Measurements from ENCODE around the gene BTF3.
"Not testable (repeated sequence)": the region's sequence is repeated elsewhere in the genome, so short reads cannot be mapped to it uniquely, and the experiment has no call there.

Gene BTF3

DNA sequence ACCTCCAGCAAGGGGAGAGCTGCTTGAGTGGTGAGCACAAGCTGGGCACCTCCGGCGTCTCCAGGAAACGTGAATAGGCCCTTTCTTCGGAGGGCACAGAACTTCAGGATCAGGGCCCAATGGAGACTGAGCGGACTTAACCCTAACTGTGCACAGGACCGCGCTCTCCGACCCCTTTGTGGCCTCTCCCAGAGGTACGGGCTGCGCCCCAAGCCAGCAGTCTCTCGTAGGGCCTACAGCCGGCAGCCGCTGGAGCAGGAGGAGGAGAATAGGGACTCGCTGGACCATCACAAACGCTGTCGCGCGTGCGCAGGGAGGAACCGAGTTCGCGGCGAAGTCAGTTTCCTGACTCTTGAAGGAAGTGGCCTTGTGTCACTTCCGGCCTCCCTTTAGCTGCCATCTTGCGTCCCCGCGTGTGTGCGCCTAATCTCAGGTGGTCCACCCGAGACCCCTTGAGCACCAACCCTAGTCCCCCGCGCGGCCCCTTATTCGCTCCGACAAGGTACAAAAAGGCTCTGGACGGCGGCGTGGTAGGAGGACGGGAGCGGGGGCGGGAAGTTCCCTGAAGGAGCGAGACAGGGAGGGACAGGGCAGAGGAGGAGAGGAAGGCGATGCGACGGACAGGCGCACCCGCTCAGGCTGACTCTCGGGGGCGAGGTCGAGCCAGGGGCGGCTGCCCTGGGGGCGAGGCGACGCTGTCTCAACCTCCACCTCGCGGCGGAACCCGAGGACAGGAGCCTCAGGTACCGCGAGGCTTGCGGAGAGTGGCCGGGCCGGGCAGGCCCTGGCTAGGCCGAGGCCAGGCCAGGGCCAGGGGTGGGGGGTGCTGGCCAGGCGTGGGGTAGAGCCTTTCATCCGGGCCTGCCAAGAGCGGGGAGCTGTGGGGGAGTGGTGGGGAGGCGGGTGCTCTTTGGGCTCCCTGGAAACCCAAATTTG, at the start of gene BTF3:
Gene BTF3, plus strand, starts transcription at position 386 of the 936 bp plus-strand sequence. Its CDS starts 226 bp downstream, at position 612.
- DNase-seq (ENCODE audit: low read depth in 2 of 3, low spot score in 1 of 3): peak; percentile 78 to 90 (median 90)

DNA sequence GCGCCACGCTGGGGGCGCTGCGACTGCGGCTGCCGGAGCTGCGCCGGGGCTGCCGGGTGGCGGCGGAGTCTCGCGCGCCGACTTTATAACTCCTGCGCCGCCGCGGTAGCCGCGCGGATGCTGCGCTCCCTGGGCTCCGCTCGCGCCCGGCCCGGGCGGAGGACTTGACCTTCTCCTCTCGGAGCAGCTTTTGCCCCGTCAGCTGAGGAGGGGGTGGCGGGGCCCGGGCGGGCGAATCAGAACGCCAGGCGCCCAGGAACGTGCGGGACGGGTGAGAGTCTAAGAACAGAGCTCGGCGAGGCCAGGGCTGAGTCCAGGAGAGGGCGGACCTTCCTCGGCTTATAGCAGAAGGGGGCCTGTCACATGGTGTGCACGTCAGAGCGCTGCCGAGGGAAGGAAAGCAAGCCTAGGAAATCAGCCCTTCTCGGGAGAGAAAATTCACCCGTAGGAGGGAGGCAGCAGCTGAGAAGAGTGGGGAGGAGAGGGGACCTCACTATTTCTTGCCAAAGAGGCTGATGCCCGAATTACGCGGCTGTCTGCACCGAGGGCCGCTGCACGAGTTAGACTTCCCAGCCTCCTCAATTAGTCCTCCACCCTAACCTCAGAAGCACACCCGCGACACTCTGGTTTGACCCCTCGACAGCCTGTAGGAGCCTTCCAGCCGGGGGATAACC, 49.6 kb upstream of the BTF3 start, which contains the start of gene FOXD1:
Gene FOXD1, minus strand, starts transcription at position 315 of the 674 bp plus-strand sequence. CDS start 415 bp downstream, outside the sequence.
- no peak for DNase-seq (ENCODE audit: low read depth in 2 of 3, low spot score in 1 of 3)

DNA sequence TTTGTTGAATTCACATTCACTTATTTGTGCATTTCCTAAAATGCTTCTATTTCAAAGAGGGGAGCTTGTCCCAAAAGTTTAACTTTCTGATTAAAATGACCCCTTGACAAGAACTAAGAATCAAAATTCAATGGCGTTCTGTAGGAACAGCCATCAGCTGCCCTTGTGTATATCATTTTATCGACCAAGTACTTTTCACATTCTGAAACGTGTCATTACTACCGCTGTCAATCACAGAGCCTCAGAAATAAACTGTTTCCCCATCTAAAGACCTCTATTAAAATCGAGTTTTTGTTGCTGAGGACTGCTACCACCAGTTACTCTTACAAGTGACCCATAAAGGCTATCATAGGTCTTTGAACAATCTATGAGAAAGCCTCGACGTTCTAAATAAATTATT, 48.1 kb upstream of the BTF3 start:
- no peak for DNase-seq (ENCODE audit: low read depth in 2 of 3, low spot score in 1 of 3)

DNA sequence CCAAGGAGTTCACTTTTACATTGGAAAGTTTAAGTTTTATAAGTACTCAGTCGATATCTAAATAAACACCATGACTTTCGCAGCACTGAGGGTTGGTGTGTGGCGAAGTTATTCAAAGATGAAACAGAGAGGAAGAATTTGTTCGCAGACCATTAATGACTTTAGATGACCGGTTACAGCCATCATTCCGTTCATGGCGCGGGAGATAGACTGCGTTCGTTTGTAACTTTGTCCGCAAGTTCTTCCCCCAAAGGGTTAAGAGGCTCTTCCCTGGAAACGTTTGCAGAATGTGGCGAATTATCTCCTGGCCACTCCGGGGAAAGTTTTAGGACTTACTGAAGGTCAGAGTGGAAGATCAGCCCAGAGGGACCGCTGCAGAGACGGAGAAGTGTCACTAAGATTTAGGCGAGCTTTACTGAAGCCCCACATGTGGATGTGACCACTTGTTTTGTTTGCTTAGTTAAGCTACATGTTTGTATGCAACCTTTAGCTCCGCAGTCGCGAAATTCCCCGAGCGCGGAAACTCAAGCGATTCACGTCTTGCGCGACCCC, 47.5 kb upstream of the BTF3 start:
- DNase-seq (ENCODE audit: low read depth in 2 of 3, low spot score in 1 of 3): no peak

DNA sequence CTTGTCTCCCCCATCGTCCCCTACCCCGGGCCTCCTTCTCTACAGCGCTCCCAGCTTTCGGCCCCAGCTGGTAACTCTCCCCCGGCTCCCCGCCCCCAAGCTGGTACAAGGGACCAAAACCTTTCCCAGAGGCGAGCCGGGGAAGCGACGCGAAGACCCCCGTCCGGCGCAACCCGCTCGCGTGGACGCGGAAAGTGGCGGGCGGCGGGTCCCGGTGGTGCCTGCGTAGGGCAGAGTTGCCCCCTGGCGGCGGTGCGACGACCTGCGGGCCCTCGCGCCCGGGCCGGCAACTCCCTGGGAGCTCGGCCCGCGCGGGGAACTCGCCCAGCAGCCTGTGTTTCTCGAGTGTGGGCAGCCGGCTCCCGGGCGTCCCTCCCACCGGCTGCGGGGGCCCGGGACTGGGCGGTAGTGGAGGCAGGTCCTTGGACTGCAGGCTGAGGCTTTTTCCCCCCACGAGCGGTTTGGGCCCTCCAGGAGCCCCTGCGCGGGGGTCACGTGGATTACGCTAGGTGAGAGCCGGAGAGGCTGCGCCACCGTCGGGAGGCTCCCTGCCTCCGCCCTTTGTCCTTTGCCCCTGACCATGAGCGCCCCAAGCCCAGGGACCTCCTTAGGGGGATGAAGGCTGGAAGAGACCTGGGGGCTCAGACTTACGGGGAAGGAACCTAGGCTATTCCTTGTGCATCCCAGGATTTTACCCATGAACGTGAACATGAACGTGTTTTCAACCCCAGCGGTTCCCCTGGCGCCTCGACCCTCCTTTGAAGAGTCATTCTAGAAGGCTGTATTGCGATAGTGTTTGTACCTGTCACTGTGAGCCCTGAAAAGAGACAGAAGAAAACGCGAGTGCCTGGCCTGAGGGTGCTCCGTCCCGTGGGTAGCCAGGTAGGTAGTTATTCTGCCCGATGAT, 46.8 kb upstream of the BTF3 start:
- peak; percentile 40 to 62 (median 60) for DNase-seq (ENCODE audit: low read depth in 2 of 3, low spot score in 1 of 3)

DNA sequence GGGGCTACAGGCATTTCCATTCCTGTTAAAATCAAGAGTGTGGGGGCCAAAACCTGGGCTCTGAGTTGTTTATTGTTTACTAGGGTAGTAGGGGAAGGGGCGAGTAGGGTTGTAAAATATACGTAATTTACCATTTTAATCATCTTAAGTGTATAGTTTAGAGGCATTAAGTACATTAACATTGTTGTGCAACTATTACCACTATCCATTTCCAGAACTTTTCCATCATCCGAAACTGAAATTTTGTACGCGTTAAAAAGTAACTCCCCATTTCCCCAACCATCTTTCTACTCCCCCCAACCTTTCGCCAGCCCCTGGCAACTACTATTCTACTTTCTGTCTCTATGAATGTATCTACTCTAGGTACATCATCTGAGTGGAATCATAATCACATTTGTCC, 46.0 kb upstream of the BTF3 start:
- no peak for DNase-seq (ENCODE audit: low read depth in 2 of 3, low spot score in 1 of 3)

DNA sequence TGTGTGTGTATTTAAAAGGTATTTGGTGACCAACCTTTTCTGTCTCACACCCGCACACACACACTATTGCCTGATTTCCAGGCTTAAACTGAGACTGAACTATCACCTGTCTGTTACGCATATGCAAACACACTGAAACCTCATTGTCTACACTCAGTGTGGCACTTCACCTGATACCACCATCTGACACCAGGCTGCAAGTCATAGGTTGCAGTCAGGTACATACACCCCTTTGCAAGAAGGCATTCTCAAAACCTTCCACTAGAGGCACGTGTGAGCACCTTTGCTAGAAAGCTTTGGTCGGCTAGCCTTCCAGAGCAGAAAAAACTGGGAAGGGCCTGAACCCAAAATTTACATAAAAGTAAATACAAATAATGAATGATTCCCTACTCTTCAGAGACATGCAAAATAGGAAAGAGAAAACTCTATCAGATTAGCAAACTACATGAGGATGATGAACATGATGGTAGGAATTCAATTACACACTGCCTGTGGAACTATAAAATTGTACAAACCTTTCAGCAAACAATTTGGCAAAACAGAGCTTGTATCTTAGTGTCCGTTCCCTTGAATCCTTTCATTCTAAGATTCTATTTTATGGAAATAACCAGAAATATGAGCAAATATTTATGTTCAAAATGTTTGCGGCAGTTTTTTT, 43.7 kb upstream of the BTF3 start:
- no peak for DNase-seq (ENCODE audit: low read depth in 2 of 3, low spot score in 1 of 3)

DNA sequence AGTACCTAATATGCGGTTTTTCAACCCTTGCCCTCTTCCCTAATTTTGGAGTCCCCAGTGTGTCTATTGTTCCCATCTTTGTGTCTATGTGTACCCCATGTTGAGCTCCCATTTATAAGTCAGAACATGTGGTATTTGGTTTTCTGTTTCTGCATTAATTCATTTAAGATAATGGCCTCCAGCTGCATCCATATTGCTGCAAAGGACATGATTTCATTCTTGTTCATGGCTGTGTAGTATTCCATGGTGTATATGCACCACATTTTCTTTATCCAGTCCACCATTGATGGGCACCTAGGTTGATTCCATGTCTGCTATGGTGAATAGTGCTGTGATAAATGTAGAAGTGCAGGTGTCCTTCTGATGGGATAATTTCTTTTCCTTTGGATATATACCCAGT, 41.8 kb upstream of the BTF3 start:
- not testable (repeated sequence) for DNase-seq (ENCODE audit: low read depth in 2 of 3, low spot score in 1 of 3)

DNA sequence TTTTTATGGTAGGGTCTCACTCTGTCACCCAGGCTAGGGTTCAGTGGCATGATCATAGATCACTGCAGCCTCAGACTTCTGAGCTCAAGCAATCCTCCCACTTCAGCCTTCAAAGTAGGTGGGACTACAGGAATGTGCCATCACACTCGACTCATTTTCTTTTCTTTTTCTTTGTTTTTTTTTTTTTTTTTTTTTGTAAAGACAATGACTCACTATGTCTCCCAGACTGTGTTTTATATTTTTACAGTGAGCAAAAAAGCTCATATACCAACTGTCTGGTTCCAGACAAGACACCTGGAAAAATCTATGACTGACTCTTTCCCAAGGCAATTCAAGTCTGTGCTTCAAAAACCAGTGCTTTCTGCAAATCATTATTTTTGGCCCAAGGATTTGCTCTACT, 38.9 kb upstream of the BTF3 start:
- DNase-seq (ENCODE audit: low read depth in 2 of 3, low spot score in 1 of 3): no peak

DNA sequence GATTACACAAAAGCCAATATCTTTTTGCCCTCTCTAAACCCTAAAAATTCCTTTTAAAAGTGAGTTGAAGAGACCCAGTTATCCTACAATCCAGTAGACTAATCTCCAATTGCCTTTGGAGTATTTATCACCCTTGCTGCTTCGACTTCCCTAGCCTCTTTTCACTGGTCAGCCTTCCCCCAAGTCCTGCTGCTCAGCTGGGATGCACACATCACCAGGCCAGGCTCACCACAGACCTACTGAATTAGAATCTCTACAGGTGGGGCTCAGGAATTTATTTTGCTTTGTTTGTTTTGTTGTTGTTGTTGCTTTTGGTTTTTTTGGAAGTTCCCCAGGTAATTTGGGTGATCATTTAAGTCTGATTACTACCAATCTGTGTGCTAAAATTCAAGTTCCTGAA, 38.1 kb upstream of the BTF3 start:
- DNase-seq (ENCODE audit: low read depth in 2 of 3, low spot score in 1 of 3): no peak

DNA sequence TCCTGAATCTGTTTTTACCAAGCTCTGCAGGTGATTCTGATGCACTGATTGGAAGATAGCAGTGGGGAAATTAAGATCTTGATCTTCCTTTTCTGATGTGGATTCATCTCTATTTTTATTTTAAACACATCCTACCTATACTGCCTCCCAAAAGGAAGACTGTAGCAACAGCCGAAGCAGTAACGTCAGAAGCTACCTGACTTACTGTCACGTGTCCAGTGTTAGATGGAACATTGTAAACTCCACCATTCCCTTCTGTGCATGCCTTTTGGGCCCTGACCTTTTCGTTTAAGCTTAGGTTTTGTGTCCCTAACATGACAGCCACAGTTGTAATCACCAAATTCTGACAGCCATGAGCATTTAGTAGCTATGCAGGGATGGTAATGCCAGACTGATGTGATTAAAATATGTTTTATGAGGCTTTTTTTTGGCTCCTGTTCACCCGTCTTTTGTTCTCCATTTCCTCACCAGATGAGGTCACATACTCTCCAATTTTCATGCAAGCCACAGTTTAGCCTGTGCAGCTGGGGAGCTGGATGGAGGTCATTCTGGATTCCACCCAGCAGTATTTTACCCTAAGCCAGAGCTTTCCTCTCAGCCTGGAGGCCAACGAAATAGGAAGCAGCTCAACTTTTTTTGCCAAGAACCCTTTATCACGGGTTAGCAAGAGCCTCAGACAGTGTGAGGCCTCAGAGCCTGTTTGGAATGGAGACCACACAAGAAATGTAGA, 34.1 kb upstream of the BTF3 start:
- DNase-seq (ENCODE audit: low read depth in 2 of 3, low spot score in 1 of 3): no peak

DNA sequence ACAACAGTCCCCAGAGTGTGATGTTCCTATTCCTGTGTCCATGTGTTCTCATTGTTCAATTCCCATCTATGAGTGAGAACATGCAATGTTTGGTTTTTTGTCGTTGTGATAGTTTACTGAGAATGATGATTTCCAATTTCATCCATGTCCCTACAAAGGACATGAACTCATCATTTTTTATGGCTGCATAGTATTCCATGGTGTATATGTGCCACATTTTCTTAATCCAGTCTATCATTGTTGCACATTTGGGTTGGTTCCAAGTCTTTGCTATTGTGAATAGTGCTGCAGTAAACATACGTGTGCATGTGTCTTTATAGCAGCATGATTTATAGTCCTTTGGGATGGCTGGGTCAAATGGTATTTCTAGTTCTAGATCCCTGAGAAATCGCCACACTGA, 29.6 kb upstream of the BTF3 start:
- DNase-seq (ENCODE audit: low read depth in 2 of 3, low spot score in 1 of 3): not testable (repeated sequence)

DNA sequence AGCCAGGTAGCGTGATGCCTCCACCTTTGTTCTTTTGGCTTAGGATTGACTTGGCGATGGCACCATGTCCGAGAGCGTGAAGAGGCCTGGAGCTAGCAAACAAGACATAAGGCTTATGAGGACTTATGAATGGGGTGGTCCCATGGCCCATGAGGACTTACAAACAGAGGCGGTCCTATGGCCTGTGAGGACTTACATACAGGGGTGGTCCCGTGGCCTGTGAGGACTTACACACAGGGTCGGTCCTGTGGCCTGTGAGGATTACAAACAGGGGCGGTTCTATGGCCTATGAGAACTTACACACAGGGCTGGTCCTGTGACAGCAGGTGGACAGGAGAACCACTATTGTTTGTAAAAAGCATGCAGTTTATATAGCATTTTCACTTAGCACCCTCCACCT, 28.4 kb upstream of the BTF3 start:
- no peak for DNase-seq (ENCODE audit: low read depth in 2 of 3, low spot score in 1 of 3)

DNA sequence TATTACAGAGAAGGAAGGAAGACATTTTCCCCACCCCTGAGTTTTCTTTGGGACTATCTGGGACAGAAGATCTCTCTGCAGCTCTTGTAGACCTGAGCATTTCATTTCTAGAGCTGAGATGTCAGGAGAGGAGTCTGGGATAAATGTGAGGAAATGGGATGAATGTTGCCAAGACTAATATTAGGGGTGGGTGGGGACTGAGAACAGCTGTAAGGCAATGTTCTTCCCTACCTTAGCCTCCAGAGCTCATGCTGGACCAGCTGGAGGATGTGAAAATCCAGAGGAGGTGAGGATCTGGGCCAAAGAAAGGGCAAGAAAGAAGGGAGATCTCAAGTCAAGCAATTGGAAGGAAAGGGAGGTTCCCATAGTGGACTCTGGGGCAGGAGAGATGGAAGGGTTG, 26.6 kb upstream of the BTF3 start:
- DNase-seq (ENCODE audit: low read depth in 2 of 3, low spot score in 1 of 3): no peak

DNA sequence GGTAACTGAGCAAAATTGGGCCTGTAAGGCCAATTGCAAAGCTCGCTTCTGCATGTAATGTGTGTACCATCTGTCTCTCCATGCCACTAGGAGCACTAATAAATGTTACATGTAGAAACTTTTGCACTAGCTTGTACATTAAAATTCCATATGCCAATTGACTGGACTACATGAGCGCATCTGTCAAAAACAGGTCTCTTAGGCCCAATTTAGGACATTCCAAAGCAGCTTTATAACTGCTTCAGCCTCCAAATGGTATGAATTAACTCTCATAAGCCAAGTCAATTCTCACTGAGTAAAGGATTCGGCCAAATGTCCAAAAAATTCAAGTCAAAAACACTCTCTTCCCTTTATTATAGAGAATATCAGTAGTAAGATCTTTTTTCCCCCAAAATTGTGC, 26.1 kb upstream of the BTF3 start:
- no peak for DNase-seq (ENCODE audit: low read depth in 2 of 3, low spot score in 1 of 3)

DNA sequence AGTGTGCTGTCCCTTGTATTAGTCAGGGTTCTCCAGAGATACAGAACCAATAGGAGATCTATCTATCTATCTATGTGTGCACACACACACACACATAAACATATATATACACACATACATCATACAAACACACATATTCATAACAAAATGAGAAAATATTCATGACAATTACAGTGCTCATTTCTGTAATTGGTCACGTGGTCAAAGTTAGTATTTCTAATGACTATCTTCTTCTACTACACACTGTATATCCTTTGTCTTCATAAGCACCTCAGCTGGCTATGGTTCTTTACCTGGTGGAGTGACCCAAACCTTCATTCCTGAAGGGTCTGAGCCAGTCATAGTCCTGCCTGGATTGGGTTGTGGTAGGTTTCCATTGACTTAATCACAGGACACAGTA, 17.7 kb upstream of the BTF3 start:
- no peak for DNase-seq (ENCODE audit: low read depth in 2 of 3, low spot score in 1 of 3)

DNA sequence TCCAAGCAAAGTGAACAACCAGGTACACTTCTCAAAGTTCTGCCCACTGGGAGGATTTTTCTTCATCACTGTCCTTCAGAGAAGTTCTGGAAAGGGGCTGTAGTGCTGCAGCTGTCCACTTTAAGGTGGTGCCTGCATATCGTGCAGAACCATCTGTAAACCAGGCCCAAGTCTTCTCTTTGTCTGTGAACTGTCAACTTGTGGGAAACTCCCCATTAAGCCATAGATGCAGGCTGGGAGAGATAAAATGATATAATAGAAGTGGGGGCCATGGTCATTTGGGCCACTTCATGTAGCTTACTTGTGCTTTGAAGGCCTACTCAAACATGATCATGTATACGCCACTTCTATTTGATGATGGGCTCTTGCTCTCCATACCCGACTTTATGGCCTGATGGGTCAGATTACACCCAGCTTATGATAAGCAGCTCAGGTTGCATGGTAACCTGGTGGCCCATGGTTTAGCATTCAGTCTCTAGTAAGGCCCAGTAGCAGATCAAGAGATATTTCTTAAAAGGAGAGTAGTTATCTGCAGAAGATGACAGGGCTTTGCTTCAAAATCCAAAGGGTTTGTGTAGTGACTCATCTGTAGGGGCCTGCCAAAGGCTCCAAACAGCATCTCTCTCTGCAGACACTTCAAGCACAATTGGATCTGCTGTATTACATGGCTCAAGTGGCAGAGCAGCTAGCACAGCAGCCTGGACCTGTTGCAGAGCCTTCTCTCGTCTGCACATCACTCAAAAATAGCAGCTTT, 15.7 kb upstream of the BTF3 start:
- DNase-seq (ENCODE audit: low read depth in 2 of 3, low spot score in 1 of 3): no peak

DNA sequence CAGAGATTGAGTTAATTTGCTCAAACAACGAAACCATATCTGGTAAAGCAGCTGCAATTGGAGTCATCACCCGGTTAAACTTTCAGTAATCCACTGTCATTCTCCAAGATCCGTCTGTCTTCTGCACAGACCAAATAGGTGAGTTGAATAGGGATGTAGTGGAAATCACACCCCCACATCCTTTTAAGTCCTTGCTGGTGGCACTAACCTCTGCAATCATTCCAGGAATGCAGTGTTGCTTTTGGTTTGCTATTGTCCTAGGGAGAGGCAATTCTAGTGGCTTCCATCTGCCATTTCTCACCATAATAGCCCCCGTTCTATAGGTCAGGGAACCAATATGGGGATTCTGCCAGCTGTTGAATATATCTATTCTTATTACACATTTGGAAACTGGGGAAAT, 14.6 kb upstream of the BTF3 start:
- DNase-seq (ENCODE audit: low read depth in 2 of 3, low spot score in 1 of 3): no peak

DNA sequence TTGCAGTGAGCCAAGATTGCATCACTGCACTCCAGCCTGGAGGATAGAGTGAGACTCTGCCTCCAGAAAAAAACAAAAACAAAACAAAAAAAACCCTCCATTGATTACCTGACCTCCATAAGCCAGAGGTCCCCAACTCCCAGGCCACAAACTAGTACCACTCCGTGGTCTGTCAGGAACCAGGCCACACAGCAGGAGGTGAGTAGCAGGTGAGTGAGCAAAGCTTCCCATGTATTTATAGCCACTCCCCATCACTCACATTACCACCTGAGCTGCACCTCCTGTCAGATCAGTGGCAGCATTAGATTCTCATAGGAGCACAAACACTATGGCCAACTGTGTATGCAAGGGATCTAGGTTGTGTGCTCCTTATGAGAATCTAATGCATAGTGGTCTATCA, 13.7 kb upstream of the BTF3 start:
- no peak for DNase-seq (ENCODE audit: low read depth in 2 of 3, low spot score in 1 of 3)

Data from stimulated activated CD4-positive, alpha-beta T cell treated with anti-CD3 and anti-CD28 coated beads, Interleukin-12 subunit alpha, Interleukin-12 subunit beta, amount 100 ng/mL, for 48 hours (primary cell).